Prostate gland (tissue), 2 donors: Measurements from ENCODE around the gene EIF4E. TPM values are rescaled to one million over a fixed set of nuclear protein-coding genes. Genes with fewer than 3 reads are reported as not detected.

ENCODE experiments used
- DNase-seq: peaks from one replicate; pipeline ENCODE4 v3.0.0-alpha.2; 2019; ENCODE audit warnings: low spot score
- H3K27ac ChIP-seq, 2 donors: fragments of 200-600 bp; sonication (generic); 2 replicates each; pipeline ENCODE4 v1.5.1; 2017 to 2019
- H3K27me3 ChIP-seq: fragments of 200-600 bp; sonication (generic); replicated peaks from 2 replicates; pipeline ENCODE4 v1.5.1; 2019; ENCODE audit not compliant: insufficient read depth
- H3K36me3 ChIP-seq, 2 donors: fragments of 200-600 bp; sonication (generic); 1 replicate in 1 of 2; 2 replicates in 1 of 2; pipeline versions ENCODE4 v1.5.1 to v1.8.1; 2017 to 2019
- H3K4me1 ChIP-seq: fragments of 200-600 bp; sonication (generic); replicated peaks from 2 replicates; pipeline ENCODE4 v1.5.1; 2019
- H3K4me3 ChIP-seq, 2 donors: fragments of 200-600 bp; sonication (generic); 2 replicates each; pipeline ENCODE4 v1.5.1; 2017 to 2019
- H3K9me3 ChIP-seq: fragments of 200-600 bp; sonication (generic); 2 replicates; pipeline ENCODE4 v1.5.1; 2017
- CTCF ChIP-seq, 4 experiments: fragments of 200-600 bp in 2 of 4; fragments of 450-650 bp in 2 of 4; sonication (generic) in 2 of 4; IDR thresholded peaks; 1 replicate in 3 of 4; 2 replicates in 1 of 4; pipeline ENCODE4 v1.5.1; 2016 to 2019; ENCODE audit warnings: antibody characterized with exemption in 4 of 4, mild to moderate bottlenecking in 2 of 4, moderate library complexity in 2 of 4
- POLR2A ChIP-seq: fragments of 450-650 bp; IDR thresholded peaks from one replicate; pipeline ENCODE4 v1.6.1; 2016; ENCODE audit warnings: antibody characterized with exemption, mild to moderate bottlenecking
- POLR2AphosphoS5 ChIP-seq: sonication (generic); formaldehyde crosslinking; IDR thresholded peaks from one replicate; pipeline ENCODE4 v1.6.1; 2017; ENCODE audit warnings: antibody characterized with exemption
- WGBS: methylation state at CpG from one replicate; pipeline ENCODE4 v1.1.5; 2018; 5-methylcytosine and 5-hydroxymethylcytosine counted together
- intact Hi-C: fragments of 100-400 bp; cut with DNase I; formaldehyde crosslinking; loops from one replicate; pipeline ENCODE4 v1.14.2; 2022
- total RNA-seq, 2 donors: library from RNA; depleted of rRNA; stranded (reverse); fragments of >200 nt; gene quantifications; one replicate each; pipeline ENCODE4 v1.1.0, GENCODE V29; 2016

The EIF4E gene
- total RNA-seq, 2 donors from 2014 or later = 46.8 to 70.9 TPM

GRCh38 chr4:98864560-98864959 is 64.4 kb downstream of the EIF4E start:
- 81% methylated on average over 7 of the region's 7 CpGs for WGBS
- DNase-seq = no peak
- Histone ChIP-seq H3K27me3 (no peaks in the 10 kb centered on the region), H3K36me3 (no peaks in the 10 kb centered on the region), H3K27ac (no peak overlapping the region), H3K4me1 (no peaks in the 10 kb centered on the region), H3K9me3 (no peaks in the 10 kb centered on the region), H3K4me3 (no peak overlapping the region)
- TF ChIP-seq POLR2A = no peak
- no peak for TF ChIP-seq CTCF (IDR thresholded peaks at IDR 0.05)
- TF ChIP-seq POLR2AphosphoS5 = no peak
- intact Hi-C loops = no loop called here

DNA sequence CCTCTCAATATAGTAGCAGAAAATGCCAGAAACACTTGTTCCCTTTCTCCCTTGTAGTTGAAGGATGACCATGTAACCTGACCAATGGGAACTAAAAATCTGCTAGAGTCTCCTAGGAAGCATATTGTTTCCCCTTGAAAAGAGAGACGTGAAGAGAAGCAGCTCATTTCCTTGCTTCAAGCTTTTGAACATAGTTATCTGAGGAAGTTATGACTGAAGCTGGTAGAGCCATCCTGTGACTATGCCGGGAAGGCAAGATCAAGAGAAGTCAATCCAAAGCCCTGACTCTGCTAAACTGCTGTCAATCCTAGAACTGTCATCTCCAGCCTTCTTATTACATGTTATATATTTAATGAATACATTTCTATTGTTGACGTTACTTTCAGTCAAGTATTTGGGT is 66.6 kb downstream of the EIF4E start:
- intact Hi-C loops = no loop called here
- Histone ChIP-seq H3K27me3 (no peaks in the 10 kb centered on the region), H3K4me3 (no peak overlapping the region), H3K36me3 (no peaks in the 10 kb centered on the region), H3K9me3 (no peaks in the 10 kb centered on the region), H3K4me1 (no peaks in the 10 kb centered on the region), H3K27ac (no peak overlapping the region)
- WGBS = 87% methylated on average over 3 of the region's 3 CpGs
- no peak for DNase-seq
- TF ChIP-seq POLR2A = no peak
- TF ChIP-seq CTCF (IDR thresholded peaks at IDR 0.05) = no peak
- no peak for TF ChIP-seq POLR2AphosphoS5

GRCh38 chr4:98861100-98861884 is 67.6 kb downstream of the EIF4E start:
- Histone ChIP-seq H3K27me3 (no peaks in the 10 kb centered on the region), H3K36me3 (no peaks in the 10 kb centered on the region), H3K4me1 (no peaks in the 10 kb centered on the region), H3K4me3 (no peak overlapping the region), H3K9me3 (no peaks in the 10 kb centered on the region), H3K27ac (no peak overlapping the region)
- no peak for TF ChIP-seq POLR2AphosphoS5
- TF ChIP-seq POLR2A = no peak
- TF ChIP-seq CTCF (IDR thresholded peaks at IDR 0.05) = no peak
- no peak for DNase-seq
- WGBS = 66% methylated on average over 3 of the region's 3 CpGs
- intact Hi-C loops = no loop called here

DNA sequence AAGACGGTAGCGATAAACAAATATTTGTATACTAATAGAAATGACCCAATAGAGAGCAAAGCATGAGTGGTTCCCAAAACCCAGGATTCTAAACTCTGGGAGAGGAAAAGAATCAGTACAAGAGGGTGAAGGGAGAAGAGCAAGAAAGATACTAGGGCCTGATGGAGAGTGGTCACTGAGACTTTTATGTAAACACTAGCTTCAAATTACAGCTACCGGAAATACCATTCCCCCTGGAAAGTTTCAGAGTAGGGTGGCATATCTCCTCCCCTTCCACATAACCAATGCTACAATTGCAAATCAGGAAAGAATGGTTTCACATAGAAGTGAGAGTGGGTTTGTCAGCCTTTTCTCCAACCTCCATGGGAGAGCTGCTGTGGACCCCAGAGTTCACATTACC is 77.1 kb downstream of the EIF4E start:
- no peaks in the 10 kb centered on the region for H3K36me3 ChIP-seq
- H3K27me3 ChIP-seq = no peaks in the 10 kb centered on the region
- no peak for DNase-seq
- intact Hi-C loops = no loop called here
- H3K4me1 ChIP-seq = no peaks in the 10 kb centered on the region
- TF ChIP-seq POLR2AphosphoS5 = no peak
- no peak for TF ChIP-seq CTCF (IDR thresholded peaks at IDR 0.05)
- no peak for TF ChIP-seq POLR2A
- H3K9me3 ChIP-seq = no peaks in the 10 kb centered on the region
- 74% methylated on average over 3 of the region's 3 CpGs for WGBS
- no peak overlapping the region for H3K4me3 ChIP-seq
- no peak overlapping the region for H3K27ac ChIP-seq

DNA sequence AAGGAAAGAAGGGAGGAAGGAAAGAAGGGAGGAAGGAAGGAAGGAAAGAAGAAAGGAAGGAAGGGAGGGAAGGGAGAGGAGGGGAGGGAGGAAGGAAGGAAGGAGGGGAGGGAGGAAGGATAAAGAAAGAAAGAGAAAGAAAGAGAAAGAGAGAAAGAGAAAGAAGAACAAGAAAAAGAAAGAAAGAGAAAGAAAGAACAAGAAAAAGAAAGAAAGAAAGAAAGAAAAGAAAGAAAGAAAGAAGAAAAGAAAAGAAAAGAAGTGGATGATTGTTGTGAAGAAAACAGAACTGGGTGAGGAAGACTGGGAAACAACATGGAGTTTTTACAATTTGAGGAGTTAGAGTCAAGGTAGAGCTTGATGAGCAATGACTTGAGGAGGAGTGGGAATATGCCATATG is 78.0 kb downstream of the EIF4E start:
- DNase-seq = no peak
- Histone ChIP-seq H3K36me3 (no peaks in the 10 kb centered on the region), H3K27ac (no peak overlapping the region), H3K9me3 (no peaks in the 10 kb centered on the region), H3K4me3 (no peak overlapping the region), H3K4me1 (no peaks in the 10 kb centered on the region), H3K27me3 (no peaks in the 10 kb centered on the region)
- TF ChIP-seq POLR2A (no peak), POLR2AphosphoS5 (no peak), CTCF (IDR thresholded peaks at IDR 0.05) (no peak)
- intact Hi-C loops = no loop called here
